Ramos (cell line): ENCODE results near the gene APPL1.

Experiments
- in situ Hi-C: fragments of 300-500 bp; cut with MboI; formaldehyde crosslinking; loops from one replicate; pipeline ENCODE4 v1.14.3; 2022; ENCODE audit warnings: low sequenced_read_pairs; ENCODE audit not compliant: unreplicated experiment

APPL1 gene

GRCh38 chr3:57227204-57227929, at the start of gene APPL1:
APPL1 (plus strand) TSS chr3:57227729; CDS start chr3:57227884, 155 bp downstream.
- in situ Hi-C loops, result no loop called here

- in situ Hi-C loops, result no loop called here
These were observed 47.7 kb upstream of the APPL1 start for GRCh38 chr3:57179580-57180410.

GRCh38 chr3:57184526-57184925, 43.0 kb upstream of the APPL1 start:
- in situ Hi-C loops, result no loop called here

GRCh38 chr3:57192028-57192427, 35.5 kb upstream of the APPL1 start:
- in situ Hi-C loops, result no loop called here

GRCh38 chr3:57194641-57195040, 32.9 kb upstream of the APPL1 start:
- in situ Hi-C loops, result no loop called here

- in situ Hi-C loops, result no loop called here
These were observed 27.6 kb upstream of the APPL1 start, which contains the start of gene HESX1 for GRCh38 chr3:57199895-57200297. HESX1 (minus strand) TSS chr3:57199978; CDS start chr3:57199918, 60 bp downstream.

GRCh38 chr3:57206423-57206822, 21.1 kb upstream of the APPL1 start:
- in situ Hi-C loops, result no loop called here

GRCh38 chr3:57221883-57222282, 5.6 kb upstream of the APPL1 start:
- in situ Hi-C loops, result no loop called here

- in situ Hi-C loops, result no loop called here
These were observed 2.7 kb upstream of the APPL1 start for GRCh38 chr3:57224856-57225255.

GRCh38 chr3:57226176-57226575, 1.4 kb upstream of the APPL1 start:
- in situ Hi-C loops, result no loop called here

GRCh38 chr3:57227930-57228751, 612 bp downstream of the APPL1 start:
- in situ Hi-C loops, result no loop called here

- in situ Hi-C loops, result no loop called here
These were observed 2.5 kb downstream of the APPL1 start for GRCh38 chr3:57230006-57230405.

GRCh38 chr3:57233799-57234198, 6.3 kb downstream of the APPL1 start:
- in situ Hi-C loops, result no loop called here

- in situ Hi-C loops, result no loop called here
These were observed 7.4 kb downstream of the APPL1 start for GRCh38 chr3:57234613-57235575.

GRCh38 chr3:57244946-57245345, 17.4 kb downstream of the APPL1 start:
- in situ Hi-C loops, result no loop called here

- in situ Hi-C loops, result no loop called here
These were observed 24.9 kb downstream of the APPL1 start for GRCh38 chr3:57252404-57252803.

GRCh38 chr3:57256844-57257243, 29.3 kb downstream of the APPL1 start:
- in situ Hi-C loops, result no loop called here

GRCh38 chr3:57257678-57258077, 30.1 kb downstream of the APPL1 start:
- in situ Hi-C loops, result no loop called here

GRCh38 chr3:57261119-57261518, 33.6 kb downstream of the APPL1 start:
- in situ Hi-C loops, result no loop called here
